Left lobe of liver (tissue), 2 donors: Measurements from ENCODE around the gene SH3RF1. TPM values are rescaled to one million over a fixed set of nuclear protein-coding genes. Genes with fewer than 3 reads are reported as not detected.
"Not testable (repeated sequence)": the region's sequence is repeated elsewhere in the genome, so short reads cannot be mapped to it uniquely, and the experiment has no call there.

ENCODE experiments used
- ATAC-seq: fragments of 200-7000 bp; cut with Tn5 transposase; one replicate; pipeline ENCODE4 v1.9.1; 2020; ENCODE audit warnings: mild to moderate bottlenecking, moderate library complexity
- DNase-seq: peaks from one replicate; pipeline ENCODE4 v3.0.0-alpha.2; 2020; ENCODE audit warnings: low spot score
- total RNA-seq: library from RNA; stranded (reverse); gene quantifications from one replicate; pipeline ENCODE4 v1.2.1, GENCODE V29; 2021
- donor health status: DM: no; HTN: no; CAD: no; lungs with moderate emphysema.
- donor health status: DM: no; HTN: yes; CAD: no.

The SH3RF1 gene
- total RNA-seq, 1 donor from 2014 or later: 7.2 TPM

DNA sequence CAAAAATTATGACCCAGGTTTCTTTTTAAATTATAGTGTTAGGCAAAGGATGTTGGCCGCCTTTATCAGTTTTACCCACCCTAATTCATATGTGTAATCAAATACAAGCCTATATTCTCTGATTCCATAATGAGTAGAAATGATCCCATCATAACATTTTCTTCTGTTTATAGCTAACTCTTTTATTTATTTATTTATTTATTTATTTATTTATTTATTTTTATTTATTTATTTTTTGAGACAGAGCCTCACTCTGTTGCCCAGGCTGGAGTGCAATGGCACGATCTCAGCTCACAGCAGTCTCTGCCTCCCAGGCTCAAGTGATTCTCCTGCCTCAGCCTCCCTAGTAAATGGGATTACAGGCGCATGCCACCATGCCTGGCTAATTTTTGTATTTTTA, 7.1 kb upstream of the SH3RF1 start:
- ATAC-seq, DNase-seq: not testable (repeated sequence)

DNA sequence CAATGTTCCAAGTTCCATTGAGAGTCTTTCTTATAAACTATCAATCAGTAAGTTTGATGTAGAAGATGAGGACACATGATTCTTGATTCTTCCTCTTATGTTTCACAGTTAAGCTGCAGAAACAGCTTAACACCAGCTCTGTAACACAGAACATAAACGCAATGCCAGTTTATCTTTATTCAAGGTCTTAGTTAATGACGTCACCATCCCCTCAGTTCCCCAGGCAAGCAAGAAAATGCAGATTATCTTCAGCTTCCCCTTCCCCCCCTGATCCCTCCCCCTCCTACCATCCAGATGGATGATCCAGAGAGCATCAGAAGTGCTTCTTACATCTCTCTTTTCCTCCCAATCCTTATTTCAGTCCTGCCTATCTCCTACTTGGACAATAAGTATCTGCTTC, 4.4 kb upstream of the SH3RF1 start:
- DNase-seq (no peak), ATAC-seq (no peak)

DNA sequence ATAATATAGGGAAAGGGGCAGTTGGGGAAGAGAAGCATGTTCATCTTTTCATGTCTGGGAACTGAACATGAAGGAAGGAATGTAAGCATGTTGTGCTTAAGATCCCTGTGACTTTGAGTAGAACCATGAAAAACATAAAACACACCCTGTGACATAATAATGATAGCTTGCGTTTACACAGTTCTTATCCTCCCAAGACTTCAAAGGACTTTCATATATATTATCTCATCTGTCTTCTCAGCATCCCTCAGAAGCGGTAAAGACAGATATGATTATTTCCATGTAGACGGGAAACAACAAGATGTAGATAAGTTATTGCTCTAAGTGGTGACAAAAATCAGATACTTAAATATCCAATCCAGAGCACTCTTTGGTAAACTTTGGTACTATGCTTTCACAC, 3.3 kb upstream of the SH3RF1 start:
- no peak for DNase-seq
- no peak for ATAC-seq

DNA sequence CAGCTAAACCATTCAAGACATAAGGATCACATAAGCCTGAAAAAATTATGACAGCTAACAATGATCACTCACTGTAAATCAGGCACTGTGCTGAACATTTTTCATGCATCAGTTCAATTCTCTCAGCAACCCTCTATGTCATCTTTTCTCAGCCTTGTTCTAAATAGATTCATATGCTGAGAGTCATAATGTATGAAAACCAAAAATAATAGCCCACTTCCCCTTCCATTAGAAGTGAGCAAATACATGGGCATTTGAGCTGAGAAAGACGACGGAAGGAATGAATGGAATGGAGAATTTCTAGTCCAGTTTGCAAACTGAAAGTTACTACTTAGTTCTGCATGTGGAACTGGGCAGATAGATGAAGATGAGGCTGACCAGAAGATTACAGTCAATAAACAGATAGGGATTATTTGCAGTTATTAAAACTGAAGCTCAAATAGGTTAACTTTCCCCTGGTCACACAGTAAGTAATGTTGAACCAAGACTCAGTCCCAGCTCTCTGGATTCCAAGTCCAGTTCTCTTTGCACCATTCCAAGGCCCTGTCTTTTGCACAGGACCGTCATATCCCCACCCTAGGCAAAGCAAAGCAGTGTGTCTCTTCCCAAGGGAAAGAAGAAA, 1.6 kb upstream of the SH3RF1 start:
- ATAC-seq: no peak
- no peak for DNase-seq

DNA sequence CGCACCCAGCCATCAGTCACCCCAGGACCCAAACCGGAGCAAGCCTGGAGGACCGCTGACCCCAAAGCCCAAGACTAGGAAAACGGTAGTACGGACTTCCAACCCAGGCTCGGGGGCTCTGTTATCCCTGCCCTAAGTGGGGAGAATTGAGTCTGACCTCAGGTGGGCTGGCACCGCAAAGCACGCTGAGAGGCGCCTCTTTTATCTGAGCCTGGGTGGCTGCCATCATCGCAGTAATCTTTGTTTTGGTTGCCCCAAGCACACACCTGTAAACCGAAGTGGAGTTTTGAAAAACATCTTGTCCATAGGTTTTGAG, 894 bp upstream of the SH3RF1 start:
- DNase-seq (no peak), ATAC-seq (peak; percentile 5)

DNA sequence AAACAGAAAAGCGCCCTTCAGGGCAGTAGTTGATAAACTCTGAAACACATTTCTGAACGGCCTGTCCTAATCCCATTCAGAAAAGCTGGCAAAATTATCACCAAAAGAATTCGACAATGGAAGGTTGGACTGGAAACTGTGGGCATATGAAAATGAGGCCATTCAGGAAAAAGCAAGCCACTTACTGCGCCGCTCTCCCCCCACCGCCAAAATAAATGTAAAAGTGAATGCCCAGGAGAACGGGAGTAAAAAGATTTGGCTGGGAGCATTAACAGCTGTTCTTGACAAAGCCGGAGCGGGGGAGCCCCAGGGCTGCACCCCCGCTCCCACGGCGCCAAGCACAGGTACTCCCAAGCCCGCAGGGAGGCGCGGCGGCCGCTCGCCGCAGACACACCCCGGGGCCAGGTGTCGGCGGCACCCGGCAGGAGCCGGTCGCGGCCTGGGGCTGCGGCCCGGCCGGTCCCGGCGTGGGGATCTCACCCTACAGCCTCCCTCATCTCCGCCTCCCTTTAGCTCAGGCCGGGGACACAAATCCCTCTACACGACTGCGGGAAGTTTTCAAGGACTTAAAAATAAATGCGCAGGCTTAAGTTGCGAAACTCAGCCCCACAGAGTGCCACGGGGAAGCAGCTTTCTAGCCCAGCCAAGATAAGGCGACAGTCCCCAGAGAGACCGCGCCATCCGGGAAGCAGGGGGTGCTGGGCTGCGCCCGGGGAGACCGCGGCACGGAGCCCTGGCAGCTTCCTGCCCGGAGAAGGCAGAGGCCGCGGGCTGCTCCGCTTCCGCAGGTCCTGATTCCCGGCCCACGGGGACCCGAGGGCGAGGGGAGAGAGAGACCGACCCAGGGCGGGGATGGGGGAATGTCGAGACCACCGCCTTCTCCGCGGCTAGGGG, 593 bp downstream of the SH3RF1 start:
- ATAC-seq (peak; percentile 72), DNase-seq (peak; percentile 70)

DNA sequence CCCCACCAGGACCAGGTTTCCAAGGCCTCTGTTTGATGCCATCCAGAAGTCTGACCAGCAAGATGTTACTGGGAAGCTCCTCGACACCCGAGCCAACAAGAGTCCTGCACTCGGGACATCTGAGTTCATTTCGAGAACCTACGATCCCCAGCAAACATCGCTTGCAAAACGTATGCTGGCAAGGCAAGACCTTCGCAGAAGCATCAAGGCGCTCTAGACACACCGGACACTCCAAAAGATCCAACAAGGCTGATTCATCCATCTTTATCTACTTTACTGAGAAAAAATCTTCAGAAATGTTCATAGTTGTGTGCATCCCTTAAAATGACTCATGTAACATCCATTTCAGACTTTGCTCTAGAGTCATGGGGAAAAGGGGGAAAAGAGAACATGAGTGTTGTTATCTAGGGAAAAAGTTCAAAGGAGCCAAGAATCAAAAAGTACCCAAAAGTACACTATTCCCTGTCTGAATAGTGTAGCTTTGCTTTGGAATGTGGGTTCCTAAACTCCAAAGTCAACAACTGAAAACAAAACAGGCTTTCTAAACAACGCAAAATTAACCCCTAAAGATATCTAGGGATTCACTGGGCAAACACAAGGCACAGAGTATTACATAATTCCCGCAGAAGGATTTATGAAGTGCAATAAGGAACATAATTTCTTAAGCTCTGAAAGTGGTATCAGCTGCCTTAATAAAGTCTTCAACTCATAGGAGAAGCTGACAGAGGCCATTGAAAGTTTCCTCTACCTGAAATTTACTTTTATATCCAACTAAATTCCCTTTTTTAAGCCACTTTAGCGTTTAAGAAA, 1.6 kb downstream of the SH3RF1 start:
- DNase-seq (peak; percentile 47), ATAC-seq (no peak)

DNA sequence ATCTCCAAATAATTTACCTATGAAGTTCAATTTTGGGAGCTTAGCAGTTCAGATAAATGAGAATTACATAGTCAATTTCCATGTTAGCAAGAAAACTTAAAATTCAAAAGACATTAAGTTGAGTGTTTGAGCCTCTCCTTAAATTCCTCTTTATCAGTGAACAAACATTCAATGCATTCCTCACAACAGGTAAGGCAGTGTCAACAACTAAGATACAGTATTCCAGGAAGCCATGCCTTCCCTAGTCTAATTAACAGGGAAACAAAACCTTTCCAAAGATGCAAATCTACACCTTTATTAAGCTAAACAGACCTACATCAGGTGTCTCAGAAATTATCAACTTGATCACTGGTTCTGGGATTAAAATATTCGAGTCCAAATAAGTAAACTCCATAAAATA, 3.7 kb downstream of the SH3RF1 start:
- no peak for ATAC-seq
- DNase-seq: no peak

DNA sequence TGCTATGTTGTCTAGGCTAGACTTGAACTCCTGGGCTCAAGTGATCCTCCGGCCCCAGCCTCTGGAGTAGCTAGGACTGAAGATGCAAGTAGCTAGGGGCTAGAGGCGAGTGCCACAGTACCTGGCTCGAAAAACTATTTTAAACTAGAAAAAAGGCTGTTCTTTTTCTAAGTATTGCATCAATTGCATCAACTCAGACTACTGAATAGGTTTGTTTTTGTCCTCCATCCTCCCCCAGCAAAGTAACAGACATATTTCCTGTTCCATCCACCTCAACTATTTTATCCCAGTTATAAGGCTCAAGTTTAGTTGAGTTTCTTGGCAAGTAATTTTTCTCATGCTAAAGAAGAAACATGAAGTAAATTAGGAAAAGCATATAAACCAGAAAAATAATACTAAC, 4.1 kb downstream of the SH3RF1 start:
- DNase-seq (no peak), ATAC-seq (no peak)

DNA sequence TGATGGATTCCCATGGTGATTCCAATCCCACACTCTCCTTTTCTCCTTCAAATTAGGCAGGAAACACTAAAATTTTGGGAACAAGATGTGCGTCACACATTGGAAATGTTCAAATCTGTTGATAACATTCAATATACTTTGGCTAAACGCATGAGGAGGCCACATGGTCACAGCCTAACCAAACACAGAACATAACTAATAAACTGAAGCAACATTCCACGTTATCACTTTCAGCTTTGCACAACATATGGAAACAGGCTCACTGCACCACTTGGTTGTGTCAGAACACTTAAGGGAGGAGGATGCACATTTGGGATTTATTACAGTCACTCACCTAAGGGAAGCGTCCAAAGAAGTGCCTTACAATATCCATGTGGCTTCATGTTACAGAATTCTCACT, 4.7 kb downstream of the SH3RF1 start:
- no peak for ATAC-seq
- DNase-seq: no peak

DNA sequence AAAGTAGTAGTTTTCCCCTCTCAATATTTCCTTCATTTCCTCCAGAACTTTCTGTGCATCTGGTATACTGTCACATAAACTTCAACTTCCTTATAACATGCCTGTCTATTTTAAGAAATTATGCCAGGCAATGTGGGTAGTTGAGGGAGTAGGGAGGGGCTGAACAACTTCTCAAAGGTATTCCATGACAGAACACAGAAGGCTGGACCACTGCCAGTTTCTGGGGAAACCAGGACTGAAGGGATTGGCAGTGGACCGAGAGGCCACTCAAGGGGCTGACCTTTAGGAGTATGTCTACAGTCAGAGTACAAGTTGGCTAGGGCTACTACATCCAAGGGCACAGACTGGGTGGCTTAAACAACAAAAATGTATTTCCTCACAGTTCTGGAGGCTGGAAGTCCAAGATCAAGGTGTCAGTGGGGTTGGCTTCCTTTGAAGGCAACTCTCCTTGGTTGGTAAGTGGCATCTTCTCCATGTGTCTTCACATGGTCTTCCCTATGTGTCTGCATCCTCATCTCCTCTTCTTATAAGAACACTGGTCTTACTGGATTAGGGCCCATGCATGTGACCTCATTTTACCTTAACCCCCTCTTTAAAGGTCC, 6.9 kb downstream of the SH3RF1 start:
- ATAC-seq: peak; percentile 39
- DNase-seq: no peak

DNA sequence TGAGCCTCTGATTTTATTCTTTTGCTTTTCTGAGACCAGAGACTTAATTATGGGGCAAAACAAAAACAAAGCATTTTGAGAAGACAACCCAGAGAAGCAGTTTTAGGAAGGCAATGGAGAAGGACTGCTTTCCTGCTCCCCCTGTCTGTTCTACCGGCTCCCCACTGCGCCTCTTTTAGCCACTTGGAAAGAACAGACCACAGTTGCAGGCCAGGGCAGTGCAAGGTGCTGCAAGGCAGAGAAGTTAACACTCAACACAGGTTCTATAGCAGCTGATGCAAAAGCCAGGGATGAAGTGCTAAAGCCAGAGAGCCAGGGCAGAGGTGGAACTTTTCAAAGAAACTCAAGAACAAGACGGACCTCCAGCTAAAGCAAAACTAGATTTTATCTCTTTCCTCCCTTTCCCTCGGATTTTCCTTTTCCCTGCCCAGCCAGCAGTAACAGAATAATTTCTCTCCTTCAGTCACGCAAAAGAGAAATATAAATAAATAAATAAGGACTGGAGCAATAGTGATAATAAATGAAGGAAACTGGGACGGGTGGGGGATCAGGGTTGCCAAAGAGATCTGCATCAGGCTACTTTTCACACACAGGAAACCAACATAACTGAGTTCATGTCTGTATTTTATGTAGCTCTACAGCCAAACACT, 10.4 kb downstream of the SH3RF1 start:
- no peak for DNase-seq
- no peak for ATAC-seq

DNA sequence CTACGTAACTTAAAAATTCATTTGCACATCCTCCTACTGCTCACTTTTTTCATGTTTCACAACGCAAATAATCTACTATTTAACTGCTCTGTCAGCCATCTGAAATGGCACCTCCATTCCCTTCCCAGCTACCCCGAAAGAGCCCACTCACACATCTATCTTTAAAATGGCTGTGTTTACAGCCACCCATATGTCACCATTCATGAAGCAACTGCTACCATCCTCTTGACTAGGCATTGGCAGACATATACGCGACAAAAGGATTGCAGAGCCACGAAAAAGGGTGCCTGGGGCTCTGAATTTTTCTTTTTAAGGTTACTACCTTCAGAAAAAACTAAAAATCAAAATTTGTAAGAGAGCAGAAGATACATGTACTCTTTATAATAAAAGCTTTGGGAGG, 11.5 kb downstream of the SH3RF1 start:
- DNase-seq: no peak

DNA sequence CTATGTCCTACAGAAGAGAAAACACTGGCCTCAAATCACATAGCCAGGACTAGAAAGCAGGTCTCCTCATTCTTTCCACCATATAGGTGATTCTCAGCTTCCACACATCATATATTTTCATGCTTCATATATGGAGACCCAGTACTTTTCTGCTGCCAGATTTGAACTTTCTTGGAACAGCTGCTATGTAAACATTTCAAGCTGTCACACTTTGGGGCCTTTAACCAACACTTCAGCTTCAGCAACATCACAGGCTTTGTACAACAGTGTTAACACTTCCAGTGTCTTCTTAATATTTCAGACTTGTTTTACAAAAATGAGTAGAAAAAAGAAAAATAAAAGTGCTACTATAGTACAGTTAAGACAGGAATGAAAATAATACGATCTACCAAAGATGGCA, 12.6 kb downstream of the SH3RF1 start:
- DNase-seq (no peak), ATAC-seq (no peak)

More for the DNA sequence above, 11.5 kb downstream of the SH3RF1 start:
- ATAC-seq: no peak

DNA sequence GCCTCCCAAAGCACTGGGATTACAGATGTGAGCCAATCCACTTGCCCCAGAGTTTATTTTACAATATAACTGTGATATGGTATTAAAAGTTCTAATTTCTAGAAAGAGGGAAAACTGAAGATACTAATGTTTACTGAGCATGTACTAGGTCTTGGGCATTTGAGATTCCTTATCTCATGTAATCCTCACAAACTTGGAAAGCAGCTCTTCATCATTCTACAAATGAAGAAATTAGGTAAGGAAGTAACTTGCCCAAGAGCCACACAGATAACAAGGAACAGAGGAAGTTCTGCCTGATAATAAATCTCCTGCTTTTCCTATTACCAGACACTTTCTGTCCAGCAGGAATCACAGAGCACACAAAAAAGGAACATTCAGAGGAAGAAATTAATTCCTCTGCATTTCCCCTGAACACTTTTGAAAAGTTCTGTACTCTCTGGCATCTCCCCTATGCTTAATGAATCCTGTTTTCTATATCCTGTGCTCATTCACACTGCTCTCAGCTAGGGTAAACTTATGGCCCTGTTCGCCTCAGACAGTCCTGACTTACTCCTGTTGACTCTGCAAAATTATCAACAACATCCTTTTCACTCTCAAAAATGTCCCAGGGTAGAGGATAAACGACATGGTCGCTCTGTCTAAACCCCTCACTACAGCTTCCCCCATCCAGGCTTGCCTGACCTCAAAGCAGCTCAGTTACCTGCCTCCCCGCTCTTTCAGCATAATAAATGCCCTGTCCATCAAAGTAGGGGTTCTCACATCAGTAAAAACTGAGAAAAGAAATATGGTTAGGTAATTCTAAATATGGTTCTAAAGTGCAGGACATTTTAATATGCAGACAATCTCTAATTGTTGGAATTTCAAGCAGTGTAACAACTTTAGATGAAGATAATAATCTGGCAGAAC, 13.6 kb downstream of the SH3RF1 start:
- DNase-seq (no peak), ATAC-seq (no peak)

DNA sequence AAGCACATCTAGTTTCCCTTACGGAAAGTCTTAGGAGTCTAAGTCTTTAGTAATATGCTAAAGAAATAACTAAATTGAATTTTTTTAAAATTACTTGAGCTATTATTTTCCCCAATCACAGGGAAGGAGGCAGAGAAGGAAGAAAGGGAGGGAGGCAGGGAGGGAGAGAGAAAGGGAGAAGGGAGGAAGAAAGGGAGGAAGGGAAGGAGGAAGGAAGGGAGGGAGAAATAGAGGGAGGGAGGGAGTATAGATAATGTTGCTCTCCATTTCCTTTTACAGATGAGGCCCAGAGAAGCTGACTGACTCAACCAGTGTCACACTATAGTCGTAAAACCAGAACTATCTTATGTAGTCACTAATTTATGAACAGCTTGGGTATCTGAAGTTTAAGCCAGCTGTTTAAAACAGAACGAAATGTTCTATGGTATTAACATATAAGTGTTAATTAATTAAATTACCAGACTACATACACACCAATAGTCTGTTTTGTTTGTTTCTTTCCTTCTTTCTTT, 14.6 kb downstream of the SH3RF1 start:
- DNase-seq (no peak), ATAC-seq (no peak)

DNA sequence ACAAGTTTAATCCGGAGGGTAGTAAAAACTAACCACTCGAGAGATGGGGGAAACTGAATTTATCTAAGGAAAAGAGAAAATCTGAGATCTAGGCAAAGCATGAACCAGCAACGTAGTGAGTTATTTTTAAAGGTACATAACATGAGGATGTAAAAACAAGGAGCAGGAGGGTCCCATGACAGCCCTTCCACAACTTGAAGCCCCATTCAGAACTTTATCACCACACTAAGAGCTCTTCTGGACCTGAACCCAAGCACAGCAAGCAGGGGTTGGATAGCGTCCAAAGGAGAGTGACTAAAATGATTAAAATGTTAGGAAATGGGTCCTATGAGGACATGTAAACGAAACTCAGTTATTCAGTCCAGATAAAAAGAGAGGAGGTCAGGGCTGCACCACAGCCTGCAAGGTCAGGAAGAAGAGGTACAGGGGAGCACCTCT, 16.2 kb downstream of the SH3RF1 start:
- peak; percentile 81 for ATAC-seq
- DNase-seq: peak; percentile 73

DNA sequence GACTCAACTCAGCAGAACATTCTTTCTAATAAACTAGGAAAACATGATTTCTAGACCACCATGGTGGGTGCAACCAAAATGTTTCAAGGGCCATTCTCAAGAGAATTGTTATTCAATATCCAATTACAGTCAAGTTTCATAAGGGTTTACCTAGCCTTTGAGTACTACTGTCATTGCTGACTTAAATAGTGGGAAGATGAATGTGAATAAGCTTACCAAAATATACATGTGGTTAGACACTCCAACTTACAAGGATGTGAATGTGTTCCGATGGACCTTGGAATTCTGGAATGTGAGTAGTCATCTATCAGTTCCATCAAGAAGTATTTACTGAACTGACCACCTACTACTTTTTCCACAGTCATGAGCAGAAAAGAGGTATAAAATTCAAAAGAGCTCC, 16.9 kb downstream of the SH3RF1 start:
- ATAC-seq (no peak), DNase-seq (no peak)

DNA sequence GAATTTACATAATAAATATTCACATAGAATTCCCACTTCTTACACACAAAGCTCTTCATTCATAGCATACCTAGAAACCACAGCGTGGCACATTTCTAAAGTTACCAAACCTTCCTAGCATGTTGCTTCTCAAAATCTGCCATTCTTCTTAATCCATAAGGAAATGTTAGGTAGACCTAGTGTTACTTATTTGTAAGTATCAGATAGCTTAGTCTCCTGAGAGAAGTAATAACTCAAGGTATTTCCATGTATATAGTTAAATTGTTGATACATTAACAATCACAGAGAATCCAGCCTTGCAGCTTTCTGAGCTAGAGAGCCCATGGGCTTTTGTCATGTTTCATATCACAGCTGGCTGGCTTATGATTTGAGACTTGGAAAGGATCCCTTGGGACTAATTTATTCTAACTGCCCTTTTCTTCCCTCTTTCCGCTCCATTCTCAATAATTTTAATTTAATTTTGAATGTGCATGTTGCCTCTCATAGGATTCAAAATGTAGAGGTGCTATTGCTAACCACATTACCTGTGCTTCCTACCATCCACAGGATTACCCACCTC, 17.6 kb downstream of the SH3RF1 start:
- DNase-seq: no peak
- ATAC-seq: no peak
